ENCODE results near the gene DES.

DES gene

DNA sequence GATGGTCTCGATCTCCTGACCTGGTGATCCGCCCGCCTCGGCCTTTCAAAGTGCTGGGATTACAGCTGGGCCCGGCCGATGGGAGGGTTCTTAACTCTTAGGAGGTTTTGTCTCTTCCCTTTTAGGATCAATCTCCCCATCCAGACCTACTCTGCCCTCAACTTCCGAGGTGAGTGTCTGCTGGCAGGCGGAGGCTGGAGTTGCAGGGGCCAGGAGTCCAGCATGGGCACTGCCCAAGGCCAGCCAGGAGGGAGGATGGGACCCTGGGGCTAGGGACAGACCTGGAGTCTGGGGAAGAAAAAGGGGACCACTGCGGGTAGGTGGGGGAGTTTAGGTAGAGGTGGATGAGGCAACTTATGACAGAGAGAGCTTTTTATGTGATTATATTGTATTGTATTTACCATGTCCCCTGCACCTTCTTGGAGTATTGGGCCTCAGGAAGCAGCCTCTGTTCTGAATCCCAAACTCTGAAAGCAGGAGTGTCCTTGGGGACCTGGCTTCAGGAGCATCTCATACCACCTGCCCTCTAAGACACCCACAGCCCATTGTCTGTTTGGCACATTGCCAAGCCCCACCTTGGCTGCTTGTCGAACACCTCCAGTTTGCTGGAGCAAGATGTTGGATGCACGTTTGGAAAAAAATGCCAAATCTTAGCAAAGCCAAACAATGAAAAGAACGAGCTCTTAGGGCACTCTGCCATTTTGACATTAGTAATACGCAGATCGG is 5.6 kb downstream of the DES start:
- ChIA-PET CTCF (interaction anchor here (0.8 to 2.0 kb wide), 4 partner anchors 10 to 104 kb away, joined by 3 to 6 read pairs (median 4); partner anchors contain the start of gene SPEG), POLR2A (interaction anchor here (0.5 kb wide), 1 partner anchor 172 kb away, joined by 4 read pairs; no protein-coding TSS in a partner anchor)
- WGBS (ENCODE audit: insufficient coverage): 95% methylated on average over 9 of the region's 14 CpGs
- Histone ChIP-seq H3K27ac (ENCODE audit: insufficient read depth in 1 of 2, low read depth in 1 of 2, low read length in 2 of 2, poor library complexity in 1 of 2, severe bottlenecking in 2 of 2) (no peak overlapping the region), H3K4me1 (ENCODE audit: control extremely low read depth in 1 of 4, control insufficient read depth in 4 of 4, insufficient read depth in 4 of 4, low read length in 3 of 4) (peaks cover 0 to under 1% (median 0%) of the 10 kb centered on the region in 4 experiments), H3K36me3 (ENCODE audit: control insufficient read depth in 4 of 4, insufficient read depth in 4 of 4, low read length in 3 of 4) (no peaks in the 10 kb centered on the region), H3K9me3 (ENCODE audit: control extremely low read depth in 1 of 5, control insufficient read depth in 4 of 5, insufficient read depth in 2 of 5, low read depth in 1 of 5, low read length in 4 of 5) (no peaks in the 10 kb centered on the region), H3K27me3 (replicated peaks in 2 of 5; ENCODE audit: control insufficient read depth in 4 of 5, insufficient read depth in 5 of 5, low read length in 4 of 5) (peaks cover 0 to 41% (median 23%) of the 10 kb centered on the region in 5 experiments), H3K4me3 (ENCODE audit: control insufficient read depth in 1 of 7, extremely low read depth in 1 of 7, insufficient read depth in 4 of 7, low read depth in 2 of 7, low read length in 6 of 7) (no peak overlapping the region)
- no peak for DNase-seq

DNA sequence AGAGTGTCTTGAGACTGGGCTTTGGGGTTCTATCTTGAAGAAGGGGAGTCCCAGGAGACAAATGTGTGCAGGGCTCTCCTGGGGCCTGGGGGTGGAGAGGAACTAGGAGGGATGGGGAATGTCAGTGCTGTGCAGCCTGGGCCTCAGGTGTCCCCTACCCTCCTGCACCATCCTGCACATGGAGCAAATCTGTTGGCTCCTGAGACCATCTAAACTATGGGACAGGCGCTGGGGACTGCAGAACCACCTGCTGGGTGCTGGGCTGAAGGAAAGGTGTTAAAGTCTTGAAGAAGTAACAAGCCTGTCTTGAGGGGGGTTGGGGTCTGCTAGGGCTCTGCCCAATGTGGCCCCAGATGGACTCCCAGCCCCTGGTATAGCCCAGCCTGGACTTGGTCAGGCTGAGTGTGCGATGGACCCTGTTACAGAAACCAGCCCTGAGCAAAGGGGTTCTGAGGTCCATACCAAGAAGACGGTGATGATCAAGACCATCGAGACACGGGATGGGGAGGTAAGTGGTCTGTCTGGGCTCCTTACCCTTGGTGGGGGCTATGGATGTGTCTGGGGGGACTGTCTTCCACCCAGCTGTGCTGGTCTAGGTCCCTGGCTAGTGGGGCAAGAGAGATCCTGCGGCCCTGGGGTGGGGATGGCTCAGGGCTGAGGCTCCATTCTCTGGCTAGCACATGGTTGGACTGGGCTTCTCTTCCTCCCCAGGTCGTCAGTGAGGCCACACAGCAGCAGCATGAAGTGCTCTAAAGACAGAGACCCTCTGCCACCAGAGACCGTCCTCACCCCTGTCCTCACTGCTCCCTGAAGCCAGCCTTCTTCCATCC is 7.3 kb downstream of the DES start:
- Histone ChIP-seq H3K36me3 (ENCODE audit: control insufficient read depth in 4 of 4, insufficient read depth in 4 of 4, low read length in 3 of 4) (no peaks in the 10 kb centered on the region), H3K27ac (ENCODE audit: insufficient read depth in 1 of 2, low read depth in 1 of 2, low read length in 2 of 2, poor library complexity in 1 of 2, severe bottlenecking in 2 of 2) (no peak overlapping the region), H3K27me3 (replicated peaks in 2 of 5; ENCODE audit: control insufficient read depth in 4 of 5, insufficient read depth in 5 of 5, low read length in 4 of 5) (peaks cover 0 to 25% (median 13%) of the 10 kb centered on the region in 5 experiments), H3K9me3 (ENCODE audit: control extremely low read depth in 1 of 5, control insufficient read depth in 4 of 5, insufficient read depth in 2 of 5, low read depth in 1 of 5, low read length in 4 of 5) (no peaks in the 10 kb centered on the region), H3K4me3 (ENCODE audit: control insufficient read depth in 1 of 7, extremely low read depth in 1 of 7, insufficient read depth in 4 of 7, low read depth in 2 of 7, low read length in 6 of 7) (no peak overlapping the region), H3K4me1 (ENCODE audit: control extremely low read depth in 1 of 4, control insufficient read depth in 4 of 4, insufficient read depth in 4 of 4, low read length in 3 of 4) (no peaks in the 10 kb centered on the region)
- 97% methylated on average over 7 of the region's 8 CpGs for WGBS (ENCODE audit: insufficient coverage)
- DNase-seq: no peak
- ChIA-PET POLR2A (no interaction called here), CTCF (interaction anchor here (1.3 to 1.6 kb wide), 2 partner anchors 8 to 10 kb away, joined by 4 to 5 read pairs; partner anchors contain the start of gene SPEG)

DNA sequence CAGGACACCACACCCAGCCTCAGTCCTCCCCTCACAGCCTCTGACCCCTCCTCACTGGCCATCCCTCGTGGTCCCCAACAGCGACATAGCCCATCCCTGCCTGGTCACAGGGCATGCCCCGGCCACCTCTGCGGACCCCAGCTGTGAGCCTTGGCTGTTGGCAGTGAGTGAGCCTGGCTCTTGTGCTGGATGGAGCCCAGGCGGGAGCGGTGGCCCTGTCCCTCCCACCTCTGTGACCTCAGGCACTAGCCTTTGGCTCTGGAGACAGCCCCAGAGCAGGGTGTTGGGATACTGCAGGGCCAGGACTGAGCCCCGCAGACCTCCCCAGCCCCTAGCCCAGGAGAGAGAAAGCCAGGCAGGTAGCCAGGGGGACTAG is 7.9 kb downstream of the DES start:
- ChIA-PET CTCF (no interaction called here), POLR2A (no interaction called here)
- H3K27me3 ChIP-seq (replicated peaks in 2 of 5; ENCODE audit: control insufficient read depth in 4 of 5, insufficient read depth in 5 of 5, low read length in 4 of 5): peaks cover 0 to 19% (median 13%) of the 10 kb centered on the region in 5 experiments

DNA sequence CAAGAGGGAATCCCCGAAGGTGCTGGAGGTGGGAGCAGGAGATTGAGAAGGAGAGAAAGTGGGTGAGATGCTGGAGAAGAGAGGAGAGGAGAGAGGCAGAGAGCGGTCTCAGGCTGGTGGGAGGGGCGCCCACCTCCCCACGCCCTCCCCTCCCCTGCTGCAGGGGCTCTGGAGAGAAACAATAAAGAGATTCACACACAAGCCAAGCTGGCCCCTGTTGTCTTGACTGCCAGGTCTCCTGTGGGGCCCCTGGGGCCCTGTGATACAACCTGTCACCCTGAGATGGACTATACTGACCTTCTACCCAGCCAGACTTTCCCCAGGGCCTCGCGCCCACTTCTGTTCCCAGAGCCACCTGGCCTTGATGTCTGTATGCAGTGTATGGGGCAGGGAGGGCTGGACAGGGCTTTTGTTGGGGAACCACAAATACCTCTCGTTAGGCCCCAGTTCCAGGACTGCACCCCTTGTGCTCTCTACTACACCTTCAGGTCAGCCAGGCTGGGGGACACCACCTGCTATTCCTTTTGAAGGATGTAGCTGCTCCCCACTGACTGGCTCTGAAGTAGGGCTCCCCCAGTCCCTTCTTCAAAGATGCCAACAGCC is 8.5 kb downstream of the DES start:
- whole genome bisulfite sequencing (ENCODE audit: insufficient coverage): 97% methylated on average over 3 of the region's 7 CpGs
- Histone ChIP-seq H3K4me3 (ENCODE audit: control insufficient read depth in 1 of 7, extremely low read depth in 1 of 7, insufficient read depth in 4 of 7, low read depth in 2 of 7, low read length in 6 of 7) (no peak overlapping the region), H3K9me3 (ENCODE audit: control extremely low read depth in 1 of 5, control insufficient read depth in 4 of 5, insufficient read depth in 2 of 5, low read depth in 1 of 5, low read length in 4 of 5) (no peaks in the 10 kb centered on the region), H3K27ac (ENCODE audit: insufficient read depth in 1 of 2, low read depth in 1 of 2, low read length in 2 of 2, poor library complexity in 1 of 2, severe bottlenecking in 2 of 2) (no peak overlapping the region), H3K27me3 (replicated peaks in 2 of 5; ENCODE audit: control insufficient read depth in 4 of 5, insufficient read depth in 5 of 5, low read length in 4 of 5) (peaks cover 0 to 19% (median 10%) of the 10 kb centered on the region in 5 experiments), H3K36me3 (ENCODE audit: control insufficient read depth in 4 of 4, insufficient read depth in 4 of 4, low read length in 3 of 4) (no peaks in the 10 kb centered on the region), H3K4me1 (ENCODE audit: control extremely low read depth in 1 of 4, control insufficient read depth in 4 of 4, insufficient read depth in 4 of 4, low read length in 3 of 4) (no peaks in the 10 kb centered on the region)
- ChIA-PET CTCF (interaction anchor here (1.1 to 2.1 kb wide), 2 partner anchors 9 to 21 kb away, joined by 3 to 4 read pairs; no protein-coding TSS in a partner anchor), POLR2A (no interaction called here)
- no peak for DNase-seq

More for the DNA sequence above, 7.9 kb downstream of the DES start:
- Histone ChIP-seq H3K4me3 (ENCODE audit: control insufficient read depth in 1 of 7, extremely low read depth in 1 of 7, insufficient read depth in 4 of 7, low read depth in 2 of 7, low read length in 6 of 7) (no peak overlapping the region), H3K36me3 (ENCODE audit: control insufficient read depth in 4 of 4, insufficient read depth in 4 of 4, low read length in 3 of 4) (no peaks in the 10 kb centered on the region), H3K4me1 (ENCODE audit: control extremely low read depth in 1 of 4, control insufficient read depth in 4 of 4, insufficient read depth in 4 of 4, low read length in 3 of 4) (no peaks in the 10 kb centered on the region), H3K9me3 (ENCODE audit: control extremely low read depth in 1 of 5, control insufficient read depth in 4 of 5, insufficient read depth in 2 of 5, low read depth in 1 of 5, low read length in 4 of 5) (no peaks in the 10 kb centered on the region), H3K27ac (ENCODE audit: insufficient read depth in 1 of 2, low read depth in 1 of 2, low read length in 2 of 2, poor library complexity in 1 of 2, severe bottlenecking in 2 of 2) (no peak overlapping the region)
- WGBS (ENCODE audit: insufficient coverage): 91% methylated on average over 7 of the region's 7 CpGs
- DNase-seq: no peak

DNA sequence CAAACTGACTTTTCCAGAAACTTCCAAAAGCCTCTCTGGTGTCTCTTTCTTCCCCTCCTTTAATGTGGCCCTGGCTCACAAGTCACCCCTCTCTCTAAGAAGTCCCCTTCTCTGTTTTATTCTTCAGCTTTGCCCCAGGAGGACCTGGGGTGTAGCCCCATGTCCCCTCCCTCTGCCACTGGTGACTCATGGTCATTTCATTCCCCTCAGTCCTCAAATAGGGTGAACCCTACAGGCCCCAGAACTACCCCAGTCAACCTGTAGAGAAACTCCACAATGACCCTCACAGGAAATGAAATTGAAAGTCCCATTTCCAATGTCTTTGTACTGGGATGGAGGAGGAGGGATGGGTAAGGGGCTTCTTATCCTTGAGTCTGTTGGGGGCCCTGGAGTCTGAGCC is 10.3 kb downstream of the DES start:
- Histone ChIP-seq H3K9me3 (ENCODE audit: control extremely low read depth in 1 of 5, control insufficient read depth in 4 of 5, insufficient read depth in 2 of 5, low read depth in 1 of 5, low read length in 4 of 5) (no peaks in the 10 kb centered on the region), H3K27me3 (replicated peaks in 2 of 5; ENCODE audit: control insufficient read depth in 4 of 5, insufficient read depth in 5 of 5, low read length in 4 of 5) (peaks cover 0 to 16% (median 10%) of the 10 kb centered on the region in 5 experiments), H3K36me3 (ENCODE audit: control insufficient read depth in 4 of 4, insufficient read depth in 4 of 4, low read length in 3 of 4) (no peaks in the 10 kb centered on the region), H3K4me1 (ENCODE audit: control extremely low read depth in 1 of 4, control insufficient read depth in 4 of 4, insufficient read depth in 4 of 4, low read length in 3 of 4) (no peaks in the 10 kb centered on the region), H3K4me3 (ENCODE audit: control insufficient read depth in 1 of 7, extremely low read depth in 1 of 7, insufficient read depth in 4 of 7, low read depth in 2 of 7, low read length in 6 of 7) (no peak overlapping the region), H3K27ac (ENCODE audit: insufficient read depth in 1 of 2, low read depth in 1 of 2, low read length in 2 of 2, poor library complexity in 1 of 2, severe bottlenecking in 2 of 2) (no peak overlapping the region)
- DNase-seq: no peak
- POLR2A ChIA-PET: no interaction called here
- CTCF ChIA-PET: interaction anchor here (1.0 to 2.5 kb wide), 7 partner anchors 8 to 101 kb away, joined by 3 to 24 read pairs (median 4); a partner anchor contains a TSS

DNA sequence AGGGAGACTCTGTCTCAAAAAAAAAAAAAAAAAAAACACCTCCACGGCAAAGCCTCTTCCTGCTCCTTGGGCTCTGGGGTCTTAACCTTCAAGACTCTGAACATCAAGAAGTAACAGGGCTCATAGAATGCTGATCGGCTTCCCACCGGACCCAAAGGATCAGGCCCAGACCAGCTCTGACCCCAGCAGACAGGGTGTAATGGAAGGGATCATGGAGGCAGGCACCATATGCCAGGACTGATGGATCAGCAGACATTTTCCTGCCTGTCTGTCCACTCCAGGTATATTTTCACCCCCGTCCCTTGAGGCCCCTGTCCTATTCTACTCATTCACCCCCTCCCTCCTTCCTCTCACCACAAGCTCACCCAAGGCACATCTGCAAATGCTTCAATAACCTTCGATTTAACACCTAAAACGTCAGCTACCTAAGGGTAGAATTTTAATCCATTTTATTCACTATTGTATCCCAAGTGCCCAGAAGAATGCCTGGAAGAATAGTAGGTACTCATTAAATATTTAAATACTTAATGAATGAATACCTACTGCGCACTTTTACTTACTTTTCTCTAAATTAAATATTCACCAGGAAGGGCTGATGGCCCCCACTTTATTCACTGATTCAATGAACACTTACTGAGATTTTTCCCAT is 11.9 kb downstream of the DES start:
- Histone ChIP-seq H3K4me1 (ENCODE audit: control extremely low read depth in 1 of 4, control insufficient read depth in 4 of 4, insufficient read depth in 4 of 4, low read length in 3 of 4) (peaks cover 0 to 6% (median 3%) of the 10 kb centered on the region in 4 experiments), H3K36me3 (ENCODE audit: control insufficient read depth in 4 of 4, insufficient read depth in 4 of 4, low read length in 3 of 4) (no peaks in the 10 kb centered on the region), H3K27ac (ENCODE audit: insufficient read depth in 1 of 2, low read depth in 1 of 2, low read length in 2 of 2, poor library complexity in 1 of 2, severe bottlenecking in 2 of 2) (no peak overlapping the region), H3K9me3 (ENCODE audit: control extremely low read depth in 1 of 5, control insufficient read depth in 4 of 5, insufficient read depth in 2 of 5, low read depth in 1 of 5, low read length in 4 of 5) (no peaks in the 10 kb centered on the region), H3K4me3 (ENCODE audit: control insufficient read depth in 1 of 7, extremely low read depth in 1 of 7, insufficient read depth in 4 of 7, low read depth in 2 of 7, low read length in 6 of 7) (no peak overlapping the region), H3K27me3 (replicated peaks in 2 of 5; ENCODE audit: control insufficient read depth in 4 of 5, insufficient read depth in 5 of 5, low read length in 4 of 5) (peaks cover 0 to 29% (median 15%) of the 10 kb centered on the region in 5 experiments)
- ChIA-PET CTCF (interaction anchor here (0.8 to 2.5 kb wide), 12 partner anchors 9 to 100 kb away, joined by 3 to 24 read pairs (median 4); partner anchors contain the start of gene DES), POLR2A (no interaction called here)
- DNase-seq: no peak
- WGBS (ENCODE audit: insufficient coverage): 100% methylated on average over 3 of the region's 7 CpGs
